GM12878 (cell line): Measurements from ENCODE around the gene DMRTB1. TPM values are rescaled to one million over a fixed set of nuclear protein-coding genes. Genes with fewer than 3 reads are reported as not detected.

Experiments used
- ATAC-seq: fragments of 200-7000 bp; cut with Tn5 transposase; 3 replicates; pipeline ENCODE4 v1.9.1; 2020; ENCODE audit warnings: mild to moderate bottlenecking, moderate library complexity
- BruUV-seq: library from RNA; stranded (reverse); fragments of 400-500 nt; replicated peaks from 2 replicates; lab custom pipeline; 2021; lab: Mats Ljungman, UMichigan
- CTCF ChIA-PET: fragments of 300-600 bp; sonication (Branson Sonifier 250); formaldehyde crosslinking; extraction: SDS; loops from one replicate; lab custom pipeline; 2021; ENCODE audit warnings: inconsistent platforms; lab: Yijun Ruan, JAX
- POLR2A ChIA-PET: fragments of 350-600 bp; formaldehyde crosslinking; extraction: SDS; loops from one replicate; lab custom pipeline; 2021; ENCODE audit warnings: inconsistent platforms; lab: Charles Lee
- RAD21 ChIA-PET: fragments of 300-600 bp; sonication (Branson Sonifier 250); formaldehyde crosslinking; loops from one replicate; lab custom pipeline; 2023; ENCODE audit warnings: antibody characterized with exemption; ENCODE audit not compliant: unreplicated experiment; lab: Charles Lee
- SMC1A ChIA-PET: fragments of 300-600 bp; sonication (Branson Sonifier 250); formaldehyde crosslinking; loops from one replicate; lab custom pipeline; 2023; ENCODE audit not compliant: unreplicated experiment, uncharacterized antibody; lab: Charles Lee
- DNase-seq: peaks from one replicate; pipeline ENCODE4 v3.0.0-alpha.2; 2011; ENCODE audit warnings: low read depth, low spot score
- FAIRE-seq: peaks from 3 replicates; lab custom pipeline; 2011; peaks lifted over from hg19 to GRCh38; lab: Jason Lieb, UNC
- H2AFZ ChIP-seq: 2 replicates; pipeline ENCODE4 v1.6.0; 2011; ENCODE audit warnings: low read depth, low read length, control low read depth; ENCODE audit not compliant: control insufficient read depth
- H3K27ac ChIP-seq: 2 replicates; pipeline ENCODE4 v1.5.1; 2011; ENCODE audit warnings: control low read depth; ENCODE audit not compliant: control insufficient read depth, insufficient read depth
- H3K27me3 ChIP-seq, 2 experiments: replicated peaks in 1 of 2; 2 replicates each; pipeline versions ENCODE4 v1.6.0 to v1.6.1; 2011; ENCODE audit warnings: low read length in 1 of 2; ENCODE audit not compliant: control insufficient read depth in 2 of 2, insufficient read depth in 2 of 2
- H3K36me3 ChIP-seq, 2 experiments: 2 replicates each; pipeline ENCODE4 v1.5.1; 2011; ENCODE audit warnings: low read length in 1 of 2; ENCODE audit not compliant: control insufficient read depth in 2 of 2, insufficient read depth in 2 of 2
- H3K4me1 ChIP-seq: 2 replicates; pipeline ENCODE4 v1.6.1; 2011; ENCODE audit warnings: mild to moderate bottlenecking, low read length, moderate library complexity, mixed read lengths; ENCODE audit not compliant: control insufficient read depth, insufficient read depth
- H3K4me2 ChIP-seq: 2 replicates; pipeline ENCODE4 v1.6.0; 2011; ENCODE audit warnings: control low read depth; ENCODE audit not compliant: control insufficient read depth, insufficient read depth
- H3K4me3 ChIP-seq: fragments of 200-600 bp; sonication (generic); 2 replicates; pipeline ENCODE4 v1.5.1; 2016
- H3K79me2 ChIP-seq: 2 replicates; pipeline ENCODE4 v1.6.0; 2011; ENCODE audit warnings: low read length; ENCODE audit not compliant: control insufficient read depth, insufficient read depth
- H3K9ac ChIP-seq: 2 replicates; pipeline ENCODE4 v1.8.0; 2011; ENCODE audit warnings: low read length, control low read depth, mixed read lengths; ENCODE audit not compliant: control insufficient read depth, insufficient read depth
- H3K9me3 ChIP-seq: replicated peaks from 3 replicates; pipeline ENCODE4 v1.5.1; 2011; ENCODE audit warnings: mild to moderate bottlenecking, low read length; ENCODE audit not compliant: control insufficient read depth, insufficient read depth
- H4K20me1 ChIP-seq: 2 replicates; pipeline ENCODE4 v1.6.0; 2011; ENCODE audit not compliant: control insufficient read depth, insufficient read depth
- ASH2L ChIP-seq: fragments of 300-600, 200-600 bp; sonication (generic); IDR thresholded peaks from 2 replicates; pipeline ENCODE4 v1.6.1; 2017; ENCODE audit warnings: low read depth, mild to moderate bottlenecking, borderline replicate concordance
- BMI1 ChIP-seq: fragments of 450-650 bp; IDR thresholded peaks from 2 replicates; pipeline ENCODE4 v1.6.1; 2016; ENCODE audit warnings: mild to moderate bottlenecking, moderate library complexity, borderline replicate concordance
- ELK1 ChIP-seq: IDR thresholded peaks from 2 replicates; pipeline ENCODE4 v1.6.1; 2012; ENCODE audit warnings: low read depth, low read length, improper control_type of control experiment
- LARP7 ChIP-seq: fragments of 450-650 bp; IDR thresholded peaks from 2 replicates; pipeline ENCODE4 v1.6.1; 2017; ENCODE audit warnings: mild to moderate bottlenecking
- MYB ChIP-seq: fragments of 150-350 bp; IDR thresholded peaks from 2 replicates; pipeline ENCODE4 v1.6.1; 2014; ENCODE audit warnings: mild to moderate bottlenecking, low read depth, low read length, borderline replicate concordance
- PAX5 ChIP-seq: IDR thresholded peaks from 2 replicates; pipeline ENCODE4 v1.6.1; 2011; ENCODE audit warnings: low read depth, low read length, borderline replicate concordance
- PBX3 ChIP-seq: IDR thresholded peaks from 2 replicates; pipeline ENCODE4 v1.6.1; 2011; ENCODE audit warnings: mild to moderate bottlenecking, low read depth, low read length, moderate library complexity; ENCODE audit not compliant: insufficient replicate concordance
- RCOR1 ChIP-seq: conservative IDR thresholded peaks from 2 replicates; pipeline ENCODE4 v1.6.1; 2012; ENCODE audit warnings: low read depth, low read length, improper control_type of control experiment
- RELA ChIP-seq: fragments of 450-650 bp; IDR thresholded peaks from 2 replicates; pipeline ENCODE4 v1.8.0; 2014; ENCODE audit warnings: borderline replicate concordance; ENCODE audit not compliant: partially characterized antibody
- REST ChIP-seq: IDR thresholded peaks from 2 replicates; pipeline ENCODE4 v1.6.1; 2012; ENCODE audit warnings: mild to moderate bottlenecking, low read depth, low read length
- SMAD5 ChIP-seq: IDR thresholded peaks from 2 replicates; pipeline ENCODE4 v1.6.1; 2016; ENCODE audit warnings: antibody characterized with exemption, low read depth
- ZNF207 ChIP-seq: fragments of 450-650 bp; IDR thresholded peaks from 2 replicates; pipeline ENCODE4 v1.6.1; 2014; ENCODE audit warnings: antibody characterized with exemption, mild to moderate bottlenecking, borderline replicate concordance
- ZNF24 ChIP-seq: fragments of 450-650 bp; IDR thresholded peaks from 2 replicates; pipeline ENCODE4 v1.6.1; 2017; ENCODE audit warnings: antibody characterized with exemption, mild to moderate bottlenecking
- ZNF384 ChIP-seq: IDR thresholded peaks from 2 replicates; pipeline ENCODE4 v1.6.1; 2012; ENCODE audit warnings: low read depth, mild to moderate bottlenecking, low read length, improper control_type of control experiment, borderline replicate concordance
- WGBS: methylation state at CpG from one replicate; pipeline ENCODE4 v1.1.6; 2016; ENCODE audit warnings: low lambda C conversion rate; ENCODE audit not compliant: insufficient replicate concordance, insufficient coverage; ENCODE audit errors: missing lambda C conversion rate; 5-methylcytosine and 5-hydroxymethylcytosine counted together
- in situ Hi-C: fragments of 300-500 bp; cut with MboI; formaldehyde crosslinking; loops from 9 replicates; pipeline ENCODE4 v1.14.3; 2018; ENCODE audit warnings: mixed read lengths
- intact Hi-C: fragments of 100-400 bp; cut with micrococcal nuclease; formaldehyde crosslinking; loops from one replicate; pipeline ENCODE4 v1.14.2; 2022; ENCODE audit not compliant: unreplicated experiment
- polyA plus RNA-seq, 11 experiments: library from polyadenylated mRNA; depleted of rRNA in 4 of 11; unstranded in 6 of 11; stranded (reverse) in 5 of 11; fragments of >200 nt; fragmentation: Nextera tagmentation in 4 of 11; fragmentation: Illumina TruSeq in 1 of 11; extraction: Ambion mirVana in 4 of 11; extraction: Trizol in 1 of 11; gene quantifications; 1 replicate in 1 of 11; 2 replicates in 10 of 11; pipeline versions ENCODE4 v1.2.1 to v1.2.3, GENCODE V29; 2011 to 2016; ENCODE audit warnings: inconsistent platforms in 2 of 11, missing spikeins in 2 of 11, low read depth in 1 of 11
- total RNA-seq, 4 experiments: library from RNA; depleted of rRNA in 3 of 4; stranded (reverse); fragments of >200 nt in 3 of 4; fragmentation: Illumina TruSeq in 1 of 4; extraction: Trizol in 1 of 4; gene quantifications; 2 replicates each; pipeline versions ENCODE4 v1.2.1 to v1.2.3, GENCODE V29; 2013 to 2021
- TF ChIP-seq, protein P1 (sequence below): fragments of 450-650 bp; IDR thresholded peaks from 2 replicates; pipeline ENCODE4 v1.6.1; 2017; ENCODE audit warnings: mild to moderate bottlenecking, moderate library complexity

DMRTB1 gene
- total and polyA plus RNA-seq, 10 of the 15 experiments (the other 5 are each of a cell fraction or from before 2014, with no cell fraction given) = not detected

GRCh38 chr1:53513846-53514245 lies 54.6 kb downstream of the DMRTB1 start:
- no peak overlapping the region for H3K4me2 ChIP-seq
- H2AFZ ChIP-seq = no peak overlapping the region
- H4K20me1 ChIP-seq = no peaks in the 10 kb centered on the region
- 36% methylated on average over 7 of the region's 7 CpGs for WGBS
- intact Hi-C loops = no loop called here
- BruUV-seq = no TSS peak
- H3K36me3 ChIP-seq = no peaks in the 10 kb centered on the region
- no peak overlapping the region for H3K9ac ChIP-seq
- no peaks in the 10 kb centered on the region for H3K4me1 ChIP-seq
- no peaks in the 10 kb centered on the region for H3K79me2 ChIP-seq
- H3K9me3 ChIP-seq = no peaks in the 10 kb centered on the region
- H3K27ac ChIP-seq = no peak overlapping the region
- ATAC-seq (no peak), DNase-seq (no peak), FAIRE-seq (no peak)
- in situ Hi-C loops = no loop called here
- RAD21 ChIA-PET = no interaction called here
- CTCF ChIA-PET = no interaction called here
- no peak overlapping the region for H3K4me3 ChIP-seq
- H3K27me3 ChIP-seq = no peaks in the 10 kb centered on the region; a peak in 1 of 4 replicates
- POLR2A ChIA-PET = no interaction called here
- SMC1A ChIA-PET = no interaction called here
- TF ChIP-seq PBX3 = no peak
- no peak for TF ChIP-seq RELA
- TF ChIP-seq REST = no peak
- no peak for TF ChIP-seq ZNF384
- TF ChIP-seq ZNF207 = no peak
- no peak for TF ChIP-seq MYB
- TF ChIP-seq SMAD5 = no peak
- TF ChIP-seq ASH2L = no peak
- no peak for TF ChIP-seq PAX5
- no peak for TF ChIP-seq BMI1
- TF ChIP-seq, protein P1, sequence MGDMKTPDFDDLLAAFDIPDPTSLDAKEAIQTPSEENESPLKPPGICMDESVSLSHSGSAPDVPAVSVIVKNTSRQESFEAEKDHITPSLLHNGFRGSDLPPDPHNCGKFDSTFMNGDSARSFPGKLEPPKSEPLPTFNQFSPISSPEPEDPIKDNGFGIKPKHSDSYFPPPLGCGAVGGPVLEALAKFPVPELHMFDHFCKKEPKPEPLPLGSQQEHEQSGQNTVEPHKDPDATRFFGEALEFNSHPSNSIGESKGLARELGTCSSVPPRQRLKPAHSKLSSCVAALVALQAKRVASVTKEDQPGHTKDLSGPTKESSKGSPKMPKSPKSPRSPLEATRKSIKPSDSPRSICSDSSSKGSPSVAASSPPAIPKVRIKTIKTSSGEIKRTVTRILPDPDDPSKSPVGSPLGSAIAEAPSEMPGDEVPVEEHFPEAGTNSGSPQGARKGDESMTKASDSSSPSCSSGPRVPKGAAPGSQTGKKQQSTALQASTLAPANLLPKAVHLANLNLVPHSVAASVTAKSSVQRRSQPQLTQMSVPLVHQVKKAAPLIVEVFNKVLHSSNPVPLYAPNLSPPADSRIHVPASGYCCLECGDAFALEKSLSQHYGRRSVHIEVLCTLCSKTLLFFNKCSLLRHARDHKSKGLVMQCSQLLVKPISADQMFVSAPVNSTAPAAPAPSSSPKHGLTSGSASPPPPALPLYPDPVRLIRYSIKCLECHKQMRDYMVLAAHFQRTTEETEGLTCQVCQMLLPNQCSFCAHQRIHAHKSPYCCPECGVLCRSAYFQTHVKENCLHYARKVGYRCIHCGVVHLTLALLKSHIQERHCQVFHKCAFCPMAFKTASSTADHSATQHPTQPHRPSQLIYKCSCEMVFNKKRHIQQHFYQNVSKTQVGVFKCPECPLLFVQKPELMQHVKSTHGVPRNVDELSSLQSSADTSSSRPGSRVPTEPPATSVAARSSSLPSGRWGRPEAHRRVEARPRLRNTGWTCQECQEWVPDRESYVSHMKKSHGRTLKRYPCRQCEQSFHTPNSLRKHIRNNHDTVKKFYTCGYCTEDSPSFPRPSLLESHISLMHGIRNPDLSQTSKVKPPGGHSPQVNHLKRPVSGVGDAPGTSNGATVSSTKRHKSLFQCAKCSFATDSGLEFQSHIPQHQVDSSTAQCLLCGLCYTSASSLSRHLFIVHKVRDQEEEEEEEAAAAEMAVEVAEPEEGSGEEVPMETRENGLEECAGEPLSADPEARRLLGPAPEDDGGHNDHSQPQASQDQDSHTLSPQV = no peak
- TF ChIP-seq ELK1 = no peak
- no peak for TF ChIP-seq RCOR1
- TF ChIP-seq LARP7 = no peak
- no peak for TF ChIP-seq ZNF24
